ENCODE data around the gene RHOH. TPM values are rescaled to one million over a fixed set of nuclear protein-coding genes. Genes with fewer than 3 reads are reported as not detected.

Gene RHOH
- total and polyA plus RNA-seq, 10 of the 15 experiments (the other 5 are each of a cell fraction or from before 2014, with no cell fraction given), result 46.5 to 120 (median 57.9) TPM

DNA sequence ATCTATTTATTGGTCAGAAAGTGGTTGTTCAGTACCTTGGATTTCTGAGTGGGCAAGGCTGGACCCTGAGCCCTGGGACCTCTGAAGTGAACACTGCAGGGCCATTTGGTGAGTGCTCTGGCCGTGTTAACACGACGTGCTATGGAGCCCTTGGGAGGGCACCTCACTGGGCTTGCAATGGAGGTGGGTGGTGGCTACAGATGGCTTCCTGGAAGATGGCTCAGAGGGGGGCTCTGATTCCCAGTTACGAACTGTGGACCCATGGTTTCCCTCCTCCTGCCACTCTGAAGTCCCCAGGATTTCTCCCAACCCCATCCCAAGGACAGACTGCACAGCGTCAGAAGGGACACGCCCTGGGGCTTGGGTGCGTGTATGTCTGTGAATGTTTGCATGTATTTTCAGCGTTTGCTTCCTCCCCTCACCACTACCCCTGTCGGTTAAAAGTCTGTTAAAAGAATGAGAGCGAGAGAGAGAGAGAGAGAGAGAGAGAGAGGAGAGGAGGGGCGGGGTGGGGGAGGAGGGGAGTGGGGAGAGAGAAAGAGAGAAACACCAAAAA, 3.7 kb upstream of the RHOH start (continued):
- TF ChIP-seq RAD21 (IDR thresholded peaks at IDR 0.05; ENCODE audit: insufficient read depth, low read depth, low read length) (peak; percentile 17; the same call in 1 of the 2 replicates), SIN3A (IDR thresholded peaks at IDR 0.05; ENCODE audit: low read depth, low read length) (peak; percentile 14; the same call in 1 of the 2 replicates), YBX1 (IDR thresholded peaks at IDR 0.05) (no peak), BCL11A (IDR thresholded peaks at IDR 0.05; ENCODE audit: low read depth, low read length) (no peak), CUX1 (IDR thresholded peaks at IDR 0.05; ENCODE audit: insufficient replicate concordance, low read depth, low read length) (no peak), MTA2 (IDR thresholded peaks at IDR 0.05; ENCODE audit: low read depth) (no peak), REST (IDR thresholded peaks at IDR 0.05; ENCODE audit: low read depth, low read length) (0 out of 2 replicates have a peak, but pooled peaks have one; percentile 19), CBFB (IDR thresholded peaks at IDR 0.05; ENCODE audit: low read depth) (peak; percentile 16; the same call in 1 of the 2 replicates), EGR1 (IDR thresholded peaks at IDR 0.05; ENCODE audit: borderline replicate concordance in 1 of 2, low read depth in 2 of 2, low read length in 2 of 2) (no peak), NFXL1 (IDR thresholded peaks at IDR 0.05; ENCODE audit: borderline replicate concordance) (no peak), CHD2 (IDR thresholded peaks at IDR 0.05; ENCODE audit: borderline replicate concordance, low read depth, low read length) (no peak), NKRF (conservative IDR thresholded peaks at IDR 0.05) (peak; percentile 58; the same call in 1 of the 2 replicates), NR2C1 (IDR thresholded peaks at IDR 0.05) (no peak), JUNB (IDR thresholded peaks at IDR 0.05) (no peak), STAT3 (IDR thresholded peaks at IDR 0.05; ENCODE audit: low read depth, low read length) (no peak), BHLHE40 (IDR thresholded peaks at IDR 0.05; ENCODE audit: borderline replicate concordance in 1 of 2, low read depth in 2 of 2, low read length in 1 of 2) (0 out of 4 replicates have a peak, but pooled peaks of 1 of the 2 experiments have one; percentile 22)
- TF ChIP-seq, protein P1, sequence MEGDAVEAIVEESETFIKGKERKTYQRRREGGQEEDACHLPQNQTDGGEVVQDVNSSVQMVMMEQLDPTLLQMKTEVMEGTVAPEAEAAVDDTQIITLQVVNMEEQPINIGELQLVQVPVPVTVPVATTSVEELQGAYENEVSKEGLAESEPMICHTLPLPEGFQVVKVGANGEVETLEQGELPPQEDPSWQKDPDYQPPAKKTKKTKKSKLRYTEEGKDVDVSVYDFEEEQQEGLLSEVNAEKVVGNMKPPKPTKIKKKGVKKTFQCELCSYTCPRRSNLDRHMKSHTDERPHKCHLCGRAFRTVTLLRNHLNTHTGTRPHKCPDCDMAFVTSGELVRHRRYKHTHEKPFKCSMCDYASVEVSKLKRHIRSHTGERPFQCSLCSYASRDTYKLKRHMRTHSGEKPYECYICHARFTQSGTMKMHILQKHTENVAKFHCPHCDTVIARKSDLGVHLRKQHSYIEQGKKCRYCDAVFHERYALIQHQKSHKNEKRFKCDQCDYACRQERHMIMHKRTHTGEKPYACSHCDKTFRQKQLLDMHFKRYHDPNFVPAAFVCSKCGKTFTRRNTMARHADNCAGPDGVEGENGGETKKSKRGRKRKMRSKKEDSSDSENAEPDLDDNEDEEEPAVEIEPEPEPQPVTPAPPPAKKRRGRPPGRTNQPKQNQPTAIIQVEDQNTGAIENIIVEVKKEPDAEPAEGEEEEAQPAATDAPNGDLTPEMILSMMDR (IDR thresholded peaks at IDR 0.05 in 2 of 3, conservative IDR thresholded peaks at IDR 0.05 in 1 of 3; ENCODE audit: control insufficient read depth in 2 of 3, extremely low read depth in 1 of 3, insufficient read depth in 1 of 3, low read depth in 3 of 3, low read length in 3 of 3), result 0 out of 6 replicates have a peak, but pooled peaks of 1 of the 3 experiments have one; percentile 3

All from GM12878 (cell line).